AML-193 (cell line): ENCODE data around the gene MX1.
A peak's percentile ranks its signal among the peaks of the same experiment; 100 is the strongest.

Experiments used
- DNase-seq, 2 experiments: peaks; one replicate each; lab custom pipeline; 2025; lab: John Stamatoyannopoulos, UW

MX1 gene

DNA sequence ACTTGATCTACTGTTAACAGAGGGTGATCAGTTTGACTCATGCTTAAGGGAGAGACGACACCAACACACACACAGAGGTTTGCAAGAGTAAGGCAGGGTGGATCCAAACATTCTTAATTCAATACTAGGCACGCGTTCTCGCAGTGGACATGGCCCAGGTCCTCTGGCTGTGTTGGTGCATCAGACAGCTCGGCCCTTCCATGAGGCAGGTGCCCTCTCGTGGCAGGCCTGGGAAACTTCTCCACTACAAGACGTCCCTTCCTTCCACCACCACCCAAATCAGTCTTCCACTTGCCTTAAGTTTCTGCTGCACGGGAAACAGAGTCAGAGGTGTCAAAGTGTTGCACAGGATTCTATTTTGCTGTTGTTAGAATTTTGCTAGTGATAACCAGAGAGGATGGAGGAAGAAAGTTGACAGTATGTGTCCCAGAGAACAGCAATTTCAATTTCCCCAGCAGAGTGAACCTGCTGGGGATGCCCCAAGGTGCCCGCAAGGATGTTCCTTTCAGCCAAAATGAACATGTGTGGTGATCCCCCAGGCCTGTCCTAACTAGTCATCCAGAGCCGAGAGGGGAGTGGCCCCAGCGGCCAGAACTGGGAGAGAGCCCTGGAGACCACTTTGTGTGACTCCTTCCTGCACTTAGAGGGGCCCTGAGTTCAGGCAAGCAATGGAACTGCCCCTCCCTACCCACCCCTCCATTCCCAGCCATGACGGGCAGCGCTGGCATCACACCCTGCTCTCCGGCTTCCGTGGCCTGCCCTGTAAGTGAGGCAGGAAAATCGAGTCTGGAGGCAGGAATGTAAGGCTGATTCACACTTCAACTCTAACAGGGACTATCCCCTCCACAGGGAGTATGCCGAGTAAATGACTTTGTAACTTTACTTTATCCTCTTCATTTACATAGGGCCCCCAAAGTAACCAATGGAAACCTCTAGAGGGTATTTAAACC lies 34.8 kb downstream of the MX1 start:
- peak; percentile 35 to 59 for DNase-seq

DNA sequence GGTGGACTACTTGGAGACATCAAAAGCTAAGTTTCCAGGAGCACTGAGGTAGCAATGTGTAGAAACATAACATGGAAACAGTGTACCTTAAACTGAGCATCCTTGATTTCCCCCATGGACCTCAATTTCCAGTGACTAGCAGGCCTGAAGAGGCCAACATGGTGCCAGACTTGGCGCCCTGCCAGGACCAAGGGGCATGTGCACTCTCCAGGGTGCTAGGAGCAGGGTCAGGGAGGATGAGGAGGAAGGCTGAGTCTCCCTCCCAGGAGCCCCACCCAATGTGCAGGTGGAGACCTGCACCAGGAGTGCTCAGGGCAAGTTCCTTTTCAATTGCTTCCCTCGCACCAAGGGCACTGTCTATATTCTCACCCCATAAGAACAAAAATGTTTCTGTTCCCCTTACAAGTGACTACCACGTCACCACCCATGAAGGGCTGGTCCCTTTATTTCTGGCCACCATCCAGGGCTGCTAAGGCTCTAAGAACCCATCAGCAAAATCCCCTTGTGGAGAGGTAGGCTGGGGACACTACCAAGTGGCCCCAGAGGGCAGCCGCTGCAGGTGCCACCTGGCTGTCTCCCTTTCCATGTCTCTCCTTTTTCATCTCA lies 39.2 kb downstream of the MX1 start:
- DNase-seq: no peak

DNA sequence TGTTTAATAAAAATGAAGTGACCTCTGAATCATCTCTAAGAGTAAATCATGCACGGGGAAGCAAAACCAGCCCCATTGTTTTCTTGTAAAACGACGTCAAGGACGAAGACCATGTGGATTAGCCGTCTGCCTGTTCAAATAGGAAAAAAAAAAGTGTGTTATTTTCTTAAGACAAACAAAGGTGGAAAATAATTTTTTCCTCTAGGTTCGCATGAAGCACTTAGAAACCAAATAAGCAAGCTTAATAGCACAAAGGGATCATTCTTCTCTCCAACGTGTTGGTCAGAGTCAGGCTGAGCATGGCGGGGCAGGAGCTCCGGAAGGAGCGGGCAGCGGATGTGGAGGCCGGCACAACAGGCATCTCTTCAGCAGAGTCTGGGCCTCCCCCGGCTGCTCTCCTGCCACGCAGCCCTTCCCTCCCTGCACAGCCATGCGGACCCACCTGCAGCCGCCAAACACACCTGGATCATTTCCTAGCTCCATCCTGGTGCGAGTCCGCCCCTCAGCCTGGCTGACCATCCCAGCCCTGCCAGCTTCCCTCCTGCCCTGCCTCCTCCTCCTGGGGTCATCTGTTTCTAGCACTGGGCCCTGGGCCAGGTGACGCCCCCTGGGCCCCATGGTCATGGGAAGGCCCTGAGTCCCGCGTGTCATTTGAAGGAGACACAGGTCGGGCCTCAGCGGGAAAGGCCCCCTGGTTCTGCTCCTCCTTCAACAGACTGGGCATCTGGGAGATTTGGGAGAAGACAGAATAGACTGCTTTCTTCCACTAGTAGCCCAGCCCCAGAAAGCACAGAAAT lies 40.2 kb downstream of the MX1 start:
- DNase-seq: no peak

DNA sequence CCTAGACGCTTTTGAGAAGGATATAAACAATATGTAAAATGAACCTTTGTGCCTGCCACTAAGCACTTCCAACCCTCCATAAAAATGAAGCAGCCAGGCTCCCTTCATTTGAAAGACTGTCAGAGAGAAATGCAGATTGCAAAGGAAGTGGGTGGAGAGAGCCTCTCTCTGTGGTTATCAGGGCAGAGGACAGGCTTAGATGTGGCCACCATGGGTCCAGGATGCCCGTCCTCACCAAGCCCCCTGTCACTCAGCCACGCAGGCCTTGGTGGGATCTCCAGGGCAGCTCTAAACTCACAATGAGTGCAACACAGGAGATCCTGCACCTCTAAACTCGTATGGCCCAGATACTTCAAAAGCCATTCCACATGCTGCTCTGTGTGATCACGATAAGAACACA lies 44.0 kb downstream of the MX1 start:
- DNase-seq: no peak

DNA sequence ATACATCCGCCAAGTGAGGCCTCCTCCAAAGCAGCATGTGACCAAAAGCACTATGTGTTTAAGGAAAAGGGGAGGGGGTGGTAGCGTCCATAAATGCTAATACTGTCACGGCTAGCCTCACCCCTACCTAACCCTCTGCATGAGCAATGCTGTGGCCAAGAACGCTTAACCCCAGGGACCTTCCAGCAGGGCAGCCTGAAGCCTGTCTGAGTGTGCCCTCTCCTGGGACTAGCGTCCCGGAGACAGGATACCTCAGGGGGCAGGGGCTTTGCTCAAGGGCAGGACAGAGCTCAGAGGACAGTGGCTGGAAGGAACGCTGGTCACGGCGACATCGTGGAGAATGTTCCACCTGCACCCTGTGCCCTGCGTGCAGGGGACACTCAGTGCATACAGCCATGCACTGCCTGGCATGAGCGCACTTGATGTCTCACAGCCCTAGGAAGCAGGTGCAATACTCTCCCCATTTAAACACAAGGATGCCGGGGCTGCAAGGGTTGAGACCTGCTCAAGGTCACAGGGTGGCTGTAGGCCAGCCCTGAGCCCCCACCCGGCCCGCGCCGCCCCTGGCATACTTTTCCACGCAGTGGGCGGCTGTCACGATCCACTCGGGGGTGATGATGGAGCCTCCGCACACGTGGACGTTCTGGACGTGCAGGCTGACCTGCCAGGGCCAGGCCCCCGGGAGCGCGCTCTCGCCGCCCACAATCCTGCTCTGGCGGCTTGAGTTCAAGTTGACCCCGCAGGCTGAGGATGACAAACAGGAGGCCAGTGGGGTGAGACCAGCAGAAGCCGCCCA lies 46.9 kb downstream of the MX1 start:
- DNase-seq: no peak

DNA sequence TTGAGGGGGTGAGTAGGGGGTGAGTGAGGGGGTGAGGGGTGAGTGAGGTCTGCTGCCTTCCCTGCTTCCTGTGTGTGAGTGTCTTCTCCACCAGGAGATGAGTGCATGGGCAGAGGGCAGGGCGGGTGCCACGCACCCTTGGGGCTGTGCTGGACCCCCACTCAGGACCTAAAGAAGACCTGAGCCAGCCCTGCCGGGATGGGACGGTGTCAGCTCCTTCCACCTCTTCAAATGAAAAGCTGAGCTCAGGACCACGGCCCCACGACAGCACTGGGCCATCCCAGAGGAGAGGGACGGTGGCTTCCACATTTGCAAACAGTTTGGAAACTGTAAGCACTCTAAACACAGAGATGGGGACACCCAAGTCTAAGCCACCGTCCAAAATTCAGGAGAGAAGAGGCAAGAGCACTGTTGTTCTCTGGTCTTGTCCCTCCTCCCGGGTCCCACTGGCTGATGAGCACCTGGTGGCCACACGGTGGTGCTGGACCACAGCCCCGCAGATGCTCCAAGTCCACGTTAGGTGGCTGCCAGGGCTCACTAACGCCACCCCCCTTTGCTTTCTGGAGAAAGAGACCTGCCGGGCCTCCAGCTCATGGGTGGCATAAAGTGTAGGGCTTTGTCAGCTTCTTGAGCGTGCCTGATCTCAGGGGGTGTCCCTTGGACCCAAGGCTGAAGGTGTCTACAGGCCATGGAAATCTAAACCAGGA lies 49.8 kb downstream of the MX1 start:
- DNase-seq: no peak

DNA sequence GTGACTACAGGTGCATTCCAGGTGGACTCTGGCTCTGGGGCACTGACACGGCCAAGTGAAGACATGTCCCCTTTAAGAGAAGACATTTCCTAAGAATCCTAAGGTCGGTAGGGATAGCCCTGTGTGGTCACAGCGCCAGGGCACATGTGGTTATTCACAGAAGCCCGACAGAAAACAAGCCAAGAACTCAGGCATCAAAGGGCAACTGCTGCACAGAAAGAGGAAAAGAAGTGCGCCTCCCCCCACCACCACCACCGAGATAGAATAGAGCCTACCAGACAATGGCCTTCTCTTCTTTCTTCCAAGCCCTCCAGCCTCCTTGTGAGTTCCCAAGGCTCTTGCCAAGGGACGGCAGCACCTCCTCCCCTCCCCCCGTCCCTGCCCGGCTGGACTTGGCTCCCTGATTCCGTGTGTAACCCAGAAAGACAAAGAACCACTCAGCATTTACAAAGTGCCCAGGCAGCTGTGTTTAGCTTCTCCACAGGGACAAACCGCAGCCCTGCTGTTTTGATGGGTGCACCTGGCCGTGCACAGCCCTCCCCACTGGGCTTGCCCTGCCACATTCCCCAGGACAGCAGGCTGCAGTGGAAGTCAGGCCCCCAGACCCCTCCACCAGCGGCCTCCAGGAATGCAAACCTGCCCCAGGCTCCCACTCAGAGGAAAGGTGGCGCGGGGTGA lies 51.7 kb downstream of the MX1 start:
- DNase-seq: no peak

DNA sequence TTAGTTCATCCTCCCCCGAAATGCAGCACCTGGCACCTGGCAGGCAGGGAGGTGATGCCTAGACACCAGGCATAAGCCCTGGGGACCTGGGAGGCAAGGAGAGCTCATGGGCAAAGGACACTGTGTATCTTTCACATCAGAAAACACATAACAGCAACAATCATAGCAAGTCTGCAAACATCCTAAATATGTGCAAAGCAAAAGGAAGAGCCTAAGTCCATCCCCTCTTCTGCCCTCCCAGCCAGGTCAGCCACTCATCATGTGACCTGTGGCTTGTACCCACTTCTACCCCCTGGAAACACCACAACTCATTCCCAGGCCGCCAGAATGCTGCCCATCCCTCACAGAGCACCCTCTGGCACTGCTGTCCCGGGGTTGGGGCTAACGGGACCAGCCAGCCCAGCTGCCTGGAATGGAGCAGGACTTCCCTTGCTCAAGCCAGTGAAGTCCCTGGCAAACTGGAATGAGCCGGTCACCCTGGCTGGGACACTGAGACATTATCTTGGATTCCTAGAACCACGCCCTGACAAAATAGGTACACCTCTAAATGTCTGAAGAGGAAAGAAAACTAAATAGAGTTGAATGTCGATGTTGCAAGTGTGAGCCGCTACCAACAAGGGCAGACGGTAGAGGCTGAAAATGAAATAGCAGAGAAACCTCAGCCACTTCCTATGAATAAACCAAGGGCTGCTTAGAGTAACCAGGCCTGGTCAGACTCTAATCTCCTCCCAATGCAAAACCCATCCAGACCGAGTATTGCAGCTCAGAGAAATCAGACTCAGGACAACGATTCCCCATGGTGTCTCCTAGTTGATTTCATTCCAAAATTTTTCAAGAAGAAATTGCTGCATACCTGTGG lies 52.5 kb downstream of the MX1 start:
- DNase-seq: no peak

DNA sequence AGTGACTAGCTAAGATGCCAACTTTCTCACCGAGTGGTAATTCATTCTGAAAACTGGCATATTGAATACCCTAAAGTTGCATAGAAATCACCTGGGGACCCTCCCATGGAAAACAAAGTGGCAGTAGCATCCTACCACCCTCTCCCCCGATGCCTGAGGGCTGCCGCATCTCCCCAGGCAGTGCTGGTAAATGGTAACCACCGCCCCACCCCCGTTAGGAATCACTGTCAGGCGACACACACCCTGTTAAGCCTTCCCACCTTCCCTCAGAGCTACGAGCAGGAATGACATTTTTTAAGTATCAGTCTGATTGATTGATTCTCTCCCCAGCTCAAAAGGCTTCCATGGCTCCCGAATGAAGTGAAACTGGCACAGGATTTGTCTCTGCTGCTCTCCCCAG lies 53.6 kb downstream of the MX1 start:
- DNase-seq: no peak

DNA sequence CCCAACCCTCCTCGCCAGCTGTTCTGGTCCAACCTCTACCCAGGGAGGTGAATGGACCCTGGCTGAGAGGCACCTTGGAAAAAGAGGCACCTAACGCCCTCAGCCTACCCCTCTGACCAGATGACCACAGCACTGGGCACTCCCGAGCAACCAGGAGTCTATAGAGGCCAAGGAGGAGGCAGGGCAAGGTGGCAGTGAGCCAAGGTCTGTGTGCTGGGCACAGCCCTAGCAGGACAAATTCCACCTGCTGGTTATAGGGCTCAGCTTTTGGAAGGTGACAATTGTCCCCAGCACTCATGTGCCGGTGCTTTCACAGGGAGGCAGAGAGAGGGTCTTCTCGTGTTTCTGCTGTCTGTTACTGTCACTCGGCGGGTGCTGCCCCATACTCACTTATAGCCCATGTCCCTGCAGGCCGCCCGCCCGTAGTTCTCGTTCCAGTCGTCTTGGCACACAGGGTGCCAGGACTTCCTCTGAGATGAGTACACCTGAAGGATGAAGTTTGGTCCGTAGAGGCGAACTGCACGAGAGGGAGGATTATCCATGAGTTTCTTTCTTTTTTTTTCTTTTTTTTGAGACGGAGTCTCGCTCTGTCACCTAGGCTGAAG lies 54.1 kb downstream of the MX1 start:
- no peak for DNase-seq

DNA sequence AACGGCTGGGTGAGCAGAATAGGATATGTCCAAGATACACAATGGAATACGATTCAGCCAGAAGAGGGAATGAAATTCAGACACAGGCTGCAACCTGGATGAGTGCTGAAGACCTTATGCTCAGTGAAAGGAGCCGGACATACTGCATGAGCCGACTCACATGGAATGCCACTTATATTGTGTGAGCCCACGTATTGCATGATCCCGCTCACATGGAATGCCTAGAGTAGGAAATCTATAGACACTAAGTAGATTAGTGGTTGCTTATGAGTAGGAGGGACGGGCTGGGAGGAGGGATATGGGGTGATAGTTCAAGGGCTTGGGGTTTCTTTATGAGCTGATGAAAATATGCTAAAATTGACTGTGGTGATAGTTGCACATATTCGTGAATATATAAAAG lies 55.2 kb downstream of the MX1 start:
- no peak for DNase-seq

DNA sequence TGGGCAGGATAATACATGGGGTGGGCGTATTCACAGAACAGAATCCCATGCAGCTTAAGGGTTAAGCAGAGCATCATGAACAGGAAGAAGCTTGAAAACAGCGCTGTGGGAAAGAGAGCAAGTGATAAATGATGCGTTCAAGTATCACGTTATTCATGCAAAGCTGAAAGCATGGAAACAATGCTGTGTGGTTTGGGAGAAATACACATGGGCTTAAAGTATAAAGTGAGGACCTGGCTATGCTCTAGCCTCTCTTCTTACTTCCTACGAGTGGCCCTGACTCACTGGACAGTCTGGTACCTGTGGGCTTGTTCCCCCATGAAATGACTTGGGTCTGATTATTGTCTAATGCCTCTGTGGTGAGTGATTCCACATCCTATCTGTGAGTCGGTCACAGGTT lies 56.3 kb downstream of the MX1 start:
- no peak for DNase-seq

DNA sequence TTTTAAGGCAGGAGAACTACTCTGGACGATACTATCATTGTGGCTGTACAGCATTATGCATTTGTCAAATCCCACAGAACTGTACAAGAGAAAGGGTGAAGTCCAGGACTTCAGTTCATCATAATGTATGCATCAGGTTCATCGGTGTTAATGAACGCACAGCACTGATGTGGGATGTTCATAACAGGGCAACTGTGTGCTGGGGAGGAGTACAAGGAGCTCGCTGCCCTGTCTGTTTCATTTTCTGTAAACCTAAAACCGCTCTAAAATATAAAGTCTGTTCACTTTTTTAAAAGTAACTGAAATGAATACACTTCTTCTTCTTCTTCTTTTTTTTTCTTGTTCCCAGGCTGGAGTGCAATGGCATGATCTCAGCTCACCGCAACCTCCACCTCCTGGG lies 56.9 kb downstream of the MX1 start:
- no peak for DNase-seq

DNA sequence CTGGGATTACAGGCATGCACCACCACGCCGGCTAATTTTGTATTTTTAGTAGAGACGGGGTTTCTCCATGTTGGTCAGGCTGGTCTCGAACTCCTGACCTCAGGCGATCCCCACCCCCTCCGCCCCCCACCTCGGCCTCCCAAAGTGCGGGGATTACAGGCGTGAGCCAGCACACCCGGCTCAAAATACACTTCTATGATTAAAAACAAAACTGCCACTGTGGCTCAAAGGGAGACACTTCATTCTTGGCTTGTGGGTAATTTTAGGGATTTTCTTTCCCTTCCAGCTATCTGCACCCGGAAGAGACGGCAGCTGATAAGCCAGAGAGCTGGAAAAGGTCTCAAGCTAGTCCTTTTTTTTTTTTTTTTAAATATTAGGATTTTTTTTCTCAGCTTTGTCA lies 57.4 kb downstream of the MX1 start:
- no peak for DNase-seq

DNA sequence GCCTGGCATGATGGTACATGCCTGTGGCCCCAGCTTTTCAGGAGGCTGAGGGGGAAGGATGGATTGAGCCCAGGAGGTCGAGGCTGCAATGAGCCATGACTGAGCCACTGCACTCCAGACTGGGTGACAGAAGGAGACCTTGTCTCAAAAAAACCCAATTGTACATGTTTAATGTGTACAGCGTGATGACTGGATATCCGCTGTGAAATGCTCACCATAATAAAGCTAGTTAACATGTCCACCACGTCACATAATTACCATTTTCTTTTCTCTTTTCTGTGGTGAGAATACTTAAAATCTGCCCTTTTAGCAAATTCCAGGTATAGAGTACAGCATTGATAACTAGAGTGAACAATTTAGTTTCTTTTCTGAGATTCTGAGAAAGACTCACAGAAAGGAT lies 57.9 kb downstream of the MX1 start:
- DNase-seq: no peak

DNA sequence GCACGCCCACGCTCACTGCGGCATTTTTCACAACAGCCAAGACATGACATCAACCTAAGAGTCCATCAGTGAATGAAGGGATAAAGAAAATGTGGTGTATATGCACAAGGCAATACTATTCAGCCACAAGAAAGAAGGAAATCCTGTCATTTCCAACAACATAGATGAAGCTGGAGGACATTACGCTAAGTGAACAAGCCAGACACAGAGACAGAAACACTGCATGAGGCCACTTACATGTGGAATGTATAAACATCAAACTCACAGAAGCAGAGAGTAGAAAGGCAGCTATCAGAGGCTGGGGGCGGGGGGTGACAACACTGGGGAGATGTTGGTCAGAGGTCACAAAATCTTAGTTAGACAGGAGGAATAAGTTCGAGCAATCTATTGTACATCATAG lies 61.0 kb downstream of the MX1 start:
- DNase-seq: no peak

DNA sequence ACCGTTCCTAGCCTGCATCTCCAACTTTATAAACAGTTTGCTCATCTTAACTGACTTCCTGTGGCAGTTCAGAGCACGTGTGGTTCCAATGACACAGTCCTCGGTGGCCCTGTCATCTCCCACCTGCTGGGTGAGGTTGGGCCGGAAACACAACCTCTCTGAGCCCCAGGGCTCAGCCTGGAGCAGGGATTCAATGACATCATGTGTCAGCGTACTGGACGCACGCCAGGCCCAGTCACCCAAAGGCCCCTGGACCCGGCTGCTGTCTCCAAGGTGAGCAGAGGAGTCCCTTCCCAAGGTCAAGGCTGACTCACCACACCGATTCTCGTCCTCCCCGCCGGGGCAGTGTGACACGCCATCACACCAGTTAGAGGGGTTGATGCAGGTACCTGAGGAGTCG lies 62.0 kb downstream of the MX1 start:
- no peak for DNase-seq

DNA sequence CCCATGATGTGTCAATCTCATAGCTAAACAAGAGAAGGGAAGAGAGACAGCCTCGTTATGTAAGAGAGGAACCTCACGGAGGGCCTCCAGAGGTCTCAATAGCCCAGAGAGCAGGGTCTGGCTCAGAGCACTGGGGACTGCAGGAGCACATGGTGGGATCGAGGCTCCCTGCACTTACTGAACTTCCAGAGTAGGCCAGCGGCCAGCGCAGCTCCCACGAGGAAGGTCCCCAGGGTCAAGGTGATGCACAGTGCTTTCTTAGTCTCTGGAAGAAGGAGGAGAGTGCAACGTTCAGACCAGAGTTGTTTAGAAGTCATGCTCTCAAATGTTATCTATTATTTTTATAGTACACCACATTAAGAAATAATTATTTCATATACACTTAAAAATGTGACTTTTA lies 63.3 kb downstream of the MX1 start:
- no peak for DNase-seq

DNA sequence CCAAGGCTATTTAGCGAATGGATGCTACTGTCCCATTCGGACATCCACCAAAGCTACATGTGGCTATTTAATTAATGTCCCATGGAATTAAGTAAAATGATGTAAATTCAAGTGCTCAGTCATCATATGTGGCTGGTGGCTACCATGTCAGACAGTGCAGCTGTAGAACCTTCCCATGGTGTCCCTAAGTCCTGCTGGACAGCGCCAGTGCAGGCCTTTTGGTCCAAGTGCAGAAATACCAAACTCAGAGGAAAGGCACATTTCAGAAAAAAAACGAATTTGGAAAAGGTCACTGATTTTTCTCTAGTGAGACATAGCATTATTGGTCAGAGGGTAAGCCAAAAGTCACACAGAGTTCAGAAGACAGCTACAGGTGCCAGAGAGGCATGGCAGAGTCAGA lies 64.3 kb downstream of the MX1 start:
- DNase-seq: no peak
